HG03064 (cell line): ENCODE results near the gene PLPPR4.
"Not testable (repeated sequence)": the region's sequence is repeated elsewhere in the genome, so short reads cannot be mapped to it uniquely, and the experiment has no call there.

Experiments used
- ATAC-seq: cut with Tn5 transposase; IDR thresholded peaks from one replicate; pipeline ENCODE4 v1.9.1; 2021; ENCODE audit warnings: low read depth; ENCODE audit not compliant: unreplicated experiment

The PLPPR4 gene

GRCh38 chr1:99268021-99268420 lies 3.7 kb downstream of the PLPPR4 start:
- no peak for ATAC-seq

GRCh38 chr1:99269321-99269720 lies 5.0 kb downstream of the PLPPR4 start:
- no peak for ATAC-seq

- ATAC-seq: no peak
Measured at GRCh38 chr1:99270646-99271045, 6.4 kb downstream of the PLPPR4 start.

GRCh38 chr1:99271249-99271648 lies 7.0 kb downstream of the PLPPR4 start:
- ATAC-seq: no peak

GRCh38 chr1:99277066-99277465 lies 12.8 kb downstream of the PLPPR4 start:
- no peak for ATAC-seq

GRCh38 chr1:99279525-99279924 lies 15.2 kb downstream of the PLPPR4 start:
- ATAC-seq: no peak

GRCh38 chr1:99281105-99281504 lies 16.8 kb downstream of the PLPPR4 start:
- no peak for ATAC-seq

- no peak for ATAC-seq
Measured at GRCh38 chr1:99282536-99282935, 18.2 kb downstream of the PLPPR4 start.

GRCh38 chr1:99283521-99283920 lies 19.2 kb downstream of the PLPPR4 start:
- ATAC-seq: not testable (repeated sequence)

- no peak for ATAC-seq
Measured at GRCh38 chr1:99292886-99293285, 28.6 kb downstream of the PLPPR4 start.

GRCh38 chr1:99297923-99298322 lies 33.6 kb downstream of the PLPPR4 start:
- ATAC-seq: no peak

- ATAC-seq: no peak
Measured at GRCh38 chr1:99304725-99305282, 40.5 kb downstream of the PLPPR4 start.

- ATAC-seq: no peak
Measured at GRCh38 chr1:99305626-99306025, 41.3 kb downstream of the PLPPR4 start.

GRCh38 chr1:99306056-99306455 lies 41.8 kb downstream of the PLPPR4 start:
- ATAC-seq: no peak

- no peak for ATAC-seq
Measured at GRCh38 chr1:99306644-99307043, 42.4 kb downstream of the PLPPR4 start.

- no peak for ATAC-seq
Measured at GRCh38 chr1:99315305-99315704, 51.0 kb downstream of the PLPPR4 start.

- ATAC-seq: no peak
Measured at GRCh38 chr1:99326215-99326949, 62.1 kb downstream of the PLPPR4 start.

GRCh38 chr1:99327357-99327756 lies 63.1 kb downstream of the PLPPR4 start:
- ATAC-seq: no peak

GRCh38 chr1:99328171-99328570 lies 63.9 kb downstream of the PLPPR4 start:
- no peak for ATAC-seq

- ATAC-seq: no peak
Measured at GRCh38 chr1:99331083-99331482, 66.8 kb downstream of the PLPPR4 start.

- no peak for ATAC-seq
Measured at GRCh38 chr1:99331636-99332035, 67.3 kb downstream of the PLPPR4 start.

GRCh38 chr1:99332561-99332960 lies 68.3 kb downstream of the PLPPR4 start:
- ATAC-seq: no peak
